ENCODE data around the gene INS.

- TF ChIP-seq CTCF (IDR thresholded peaks at IDR 0.05) (no peak), POLR2A (IDR thresholded peaks at IDR 0.05) (no peak)
These were observed 25.9 kb downstream of the INS start for GRCh38 chr11:2135018-2135569.

All from body of pancreas (tissue), 4 donors.